T-cell (primary cell): Measurements from ENCODE around the gene FNDC1. TPM values are rescaled to one million over a fixed set of nuclear protein-coding genes. Genes with fewer than 3 reads are reported as not detected.
A peak's percentile ranks its signal among the peaks of the same experiment; 100 is the strongest.

Experiments used
- ATAC-seq, 4 experiments: fragments of 200-7000 bp in 3 of 4; fragments of 150-1000 bp in 1 of 4; cut with Tn5 transposase; replicated peaks in 1 of 4; 1 replicate in 3 of 4; 2 replicates in 1 of 4; pipeline ENCODE4 v1.10.0; 2021; ENCODE audit warnings: moderate library complexity in 3 of 4, mild to moderate bottlenecking in 2 of 4, moderate number of reproducible peaks in 1 of 4
- CTCF ChIA-PET, 2 donors: fragments of 300-600 bp; sonication (Branson Sonifier 250); formaldehyde crosslinking; loops; one replicate each; lab custom pipeline; 2022; ENCODE audit warnings: antibody characterized with exemption in 2 of 2; lab: Charles Lee
- POLR2A ChIA-PET, 2 donors: fragments of 300-600 bp; sonication (Branson Sonifier 250); formaldehyde crosslinking; loops; one replicate each; lab custom pipeline; 2022; ENCODE audit warnings: antibody characterized with exemption in 2 of 2; lab: Charles Lee
- DNase-seq, 35 experiments: peaks; one replicate each; pipeline versions ENCODE4 v3.0.0 to v3.0.0-alpha.2; 2013 to 2023
- H3K27ac ChIP-seq: one replicate; pipeline ENCODE4 v1.5.1; 2013; ENCODE audit warnings: low read length
- H3K27me3 ChIP-seq, 2 experiments: replicated peaks in 1 of 2; 1 replicate in 1 of 2; 2 replicates in 1 of 2; pipeline versions ENCODE4 v1.6.1 to v1.7.0; 2013; ENCODE audit warnings: low read length in 1 of 2, mixed read lengths in 1 of 2; ENCODE audit not compliant: control insufficient read depth in 2 of 2, insufficient read depth in 2 of 2; ENCODE audit errors: extremely low read depth in 1 of 2
- H3K36me3 ChIP-seq, 2 donors: 1 replicate in 1 of 2; 2 replicates in 1 of 2; pipeline versions ENCODE4 v1.6.1 to v1.7.0; 2013; ENCODE audit warnings: low read length in 1 of 2; ENCODE audit not compliant: control insufficient read depth in 2 of 2, insufficient read depth in 1 of 2; ENCODE audit errors: extremely low read depth in 1 of 2
- H3K4me1 ChIP-seq, 2 experiments: 1 replicate in 1 of 2; 2 replicates in 1 of 2; pipeline versions ENCODE4 v1.6.1 to v1.7.0; 2013; ENCODE audit warnings: low read length in 2 of 2, mixed read lengths in 1 of 2; ENCODE audit not compliant: insufficient read depth in 2 of 2, control insufficient read depth in 1 of 2; ENCODE audit errors: extremely low read depth in 1 of 2
- H3K4me3 ChIP-seq, 2 donors: 1 replicate in 1 of 2; 2 replicates in 1 of 2; pipeline versions ENCODE4 v1.5.1 to v1.7.0; 2013; ENCODE audit warnings: mild to moderate bottlenecking in 2 of 2, low read length in 1 of 2, moderate library complexity in 1 of 2; ENCODE audit not compliant: control insufficient read depth in 1 of 2; ENCODE audit errors: extremely low read depth in 1 of 2
- H3K9me3 ChIP-seq: 2 replicates; pipeline ENCODE4 v1.7.0; 2013
- H3K27ac Mint-ChIP-seq, 2 donors: one replicate each; pipeline ENCODE4 v1.8.0; 2020 to 2021; ENCODE audit warnings: mild to moderate bottlenecking in 2 of 2, mixed read lengths in 2 of 2
- H3K27me3 Mint-ChIP-seq, 2 donors: one replicate each; pipeline ENCODE4 v1.8.0; 2021 to 2022; ENCODE audit warnings: mixed read lengths in 2 of 2
- H3K36me3 Mint-ChIP-seq: one replicate; pipeline ENCODE4 v1.8.0; 2021; ENCODE audit warnings: mixed read lengths
- H3K4me1 Mint-ChIP-seq, 3 donors: one replicate each; pipeline ENCODE4 v1.8.0; 2020 to 2022; ENCODE audit warnings: mixed read lengths in 3 of 3, mild to moderate bottlenecking in 1 of 3
- H3K4me3 Mint-ChIP-seq, 3 donors: one replicate each; pipeline ENCODE4 v1.8.0; 2020 to 2022; ENCODE audit warnings: mild to moderate bottlenecking in 3 of 3, mixed read lengths in 3 of 3, moderate library complexity in 3 of 3
- H3K9me3 Mint-ChIP-seq, 3 donors: one replicate each; pipeline ENCODE4 v1.8.0; 2020 to 2022; ENCODE audit warnings: mixed read lengths in 3 of 3
- WGBS: methylation state at CpG from one replicate; pipeline ENCODE4 v1.1.5; 2013; ENCODE audit warnings: missing lambda C conversion rate; ENCODE audit not compliant: insufficient coverage; 5-methylcytosine and 5-hydroxymethylcytosine counted together
- total RNA-seq, 35 experiments: library from RNA in 6 of 35; stranded (reverse) in 6 of 35; fragments of 120-200 nt in 1 of 35; gene quantifications; one replicate each; pipeline versions ENCODE4 v1.2.1 to v1.2.4 and lab custom pipeline; 2013 to 2026

FNDC1 gene
- total RNA-seq, 5 donors from 2014 or later (not counting 1 experiment from before 2014, with no cell fraction given), result 0.03 TPM; not detected in 4

- Mint-ChIP-seq H3K9me3 (peaks cover 0 to 10% (median 8%) of the 10 kb centered on the region in 3 donors), H3K36me3 (peaks cover 3% of the 10 kb centered on the region), H3K4me1 (peaks cover 2 to 12% (median 4%) of the 10 kb centered on the region in 3 donors), H3K27ac (no peak overlapping the region), H3K4me3 (no peak overlapping the region), H3K27me3 (peaks cover 8 to 12% of the 10 kb centered on the region in 2 donors)
- Histone ChIP-seq H3K27me3 (no peaks in the 10 kb centered on the region), H3K27ac (no peak overlapping the region), H3K36me3 (no peaks in the 10 kb centered on the region), H3K9me3 (no peaks in the 10 kb centered on the region), H3K4me3 (no peak overlapping the region), H3K4me1 (no peaks in the 10 kb centered on the region)
- no CpG with 5 or more reads among the region's 7 CpGs for WGBS
- ATAC-seq (no peak), DNase-seq (peak in 16 of 35 experiments; percentile 12 to 60 (median 30))
- CTCF ChIA-PET, result no interaction called here
- POLR2A ChIA-PET, result no interaction called here
These were observed 17.8 kb upstream of the FNDC1 start for GRCh38 chr6:159151266-159151855.

- Mint-ChIP-seq H3K4me3 (no peak overlapping the region), H3K4me1 (peaks cover 2 to 12% (median 4%) of the 10 kb centered on the region in 3 donors), H3K36me3 (peaks cover 3% of the 10 kb centered on the region), H3K27ac (no peak overlapping the region), H3K9me3 (peaks cover 1 to 17% (median 9%) of the 10 kb centered on the region in 3 donors), H3K27me3 (peaks cover 8 to 10% of the 10 kb centered on the region in 2 donors)
- Histone ChIP-seq H3K4me3 (no peak overlapping the region), H3K27ac (no peak overlapping the region), H3K36me3 (no peaks in the 10 kb centered on the region), H3K4me1 (no peaks in the 10 kb centered on the region), H3K9me3 (no peaks in the 10 kb centered on the region), H3K27me3 (peaks cover 0 to 4% of the 10 kb centered on the region in 2 experiments)
- no CpG with 5 or more reads among the region's 1 CpG for WGBS
- POLR2A ChIA-PET, result no interaction called here
- CTCF ChIA-PET, result no interaction called here
- DNase-seq (no peak), ATAC-seq (no peak)
These were observed 17.2 kb upstream of the FNDC1 start for GRCh38 chr6:159152041-159152440.

- Histone ChIP-seq H3K9me3 (no peaks in the 10 kb centered on the region), H3K27ac (no peak overlapping the region), H3K36me3 (no peaks in the 10 kb centered on the region), H3K4me1 (no peaks in the 10 kb centered on the region), H3K4me3 (no peak overlapping the region), H3K27me3 (peaks cover 0 to 4% of the 10 kb centered on the region in 2 experiments)
- Mint-ChIP-seq H3K27me3 (peaks cover 5 to 14% of the 10 kb centered on the region in 2 donors), H3K4me3 (no peak overlapping the region), H3K36me3 (peaks cover 3% of the 10 kb centered on the region), H3K4me1 (peaks cover 2 to 12% (median 4%) of the 10 kb centered on the region in 3 donors), H3K9me3 (peaks cover 9 to 24% (median 10%) of the 10 kb centered on the region in 3 donors), H3K27ac (no peak overlapping the region)
- no peak for ATAC-seq
- CTCF ChIA-PET, result no interaction called here
- no peak for DNase-seq
- no CpG with 5 or more reads among the region's 2 CpGs for WGBS
- POLR2A ChIA-PET, result no interaction called here
These were observed 16.4 kb upstream of the FNDC1 start for GRCh38 chr6:159152782-159153181.

- ATAC-seq (no peak), DNase-seq (no peak)
- no peaks in the 10 kb centered on the region for H3K9me3 ChIP-seq
- H3K27me3 ChIP-seq, result peaks cover 0 to 7% of the 10 kb centered on the region in 2 experiments
- CTCF ChIA-PET, result no interaction called here
- Mint-ChIP-seq H3K4me1 (peaks cover 2 to 12% (median 4%) of the 10 kb centered on the region in 3 donors), H3K27ac (no peak overlapping the region), H3K27me3 (peaks cover 12 to 18% of the 10 kb centered on the region in 2 donors), H3K36me3 (peaks cover 3% of the 10 kb centered on the region), H3K9me3 (peaks cover 10 to 24% (median 10%) of the 10 kb centered on the region in 3 donors), H3K4me3 (no peak overlapping the region)
- POLR2A ChIA-PET, result no interaction called here
- H3K4me3 ChIP-seq, result no peak overlapping the region
- no peak overlapping the region for H3K27ac ChIP-seq
- WGBS, result no CpG with 5 or more reads among the region's 2 CpGs
- H3K4me1 ChIP-seq, result no peaks in the 10 kb centered on the region
- H3K36me3 ChIP-seq, result no peaks in the 10 kb centered on the region
These were observed 13.5 kb upstream of the FNDC1 start for GRCh38 chr6:159155679-159156078.

GRCh38 chr6:159156089-159156488 is 13.1 kb upstream of the FNDC1 start:
- ChIA-PET POLR2A (no interaction called here), CTCF (no interaction called here)
- ATAC-seq (no peak), DNase-seq (no peak)
- H3K27ac ChIP-seq, result no peak overlapping the region
- Mint-ChIP-seq H3K36me3 (peaks cover 3% of the 10 kb centered on the region), H3K4me1 (peaks cover 2 to 10% (median 4%) of the 10 kb centered on the region in 3 donors), H3K27me3 (peaks cover 11 to 18% of the 10 kb centered on the region in 2 donors), H3K4me3 (no peak overlapping the region), H3K9me3 (peaks cover 10 to 24% (median 10%) of the 10 kb centered on the region in 3 donors), H3K27ac (no peak overlapping the region)
- H3K36me3 ChIP-seq, result no peaks in the 10 kb centered on the region
- WGBS, result no CpG with 5 or more reads among the region's 1 CpG
- no peak overlapping the region for H3K4me3 ChIP-seq
- H3K27me3 ChIP-seq, result peaks cover 0 to 7% of the 10 kb centered on the region in 2 experiments
- H3K9me3 ChIP-seq, result no peaks in the 10 kb centered on the region
- H3K4me1 ChIP-seq, result no peaks in the 10 kb centered on the region

GRCh38 chr6:159157431-159157830 is 11.8 kb upstream of the FNDC1 start:
- H3K27ac Mint-ChIP-seq, result no peak overlapping the region
- H3K4me3 ChIP-seq, result no peak overlapping the region
- no peak overlapping the region for H3K4me3 Mint-ChIP-seq
- H3K27me3 Mint-ChIP-seq, result peaks cover 12 to 20% of the 10 kb centered on the region in 2 donors
- H3K27ac ChIP-seq, result no peak overlapping the region
- WGBS, result 100% methylated on average over 1 of the region's 2 CpGs
- DNase-seq (no peak), ATAC-seq (no peak)
- H3K9me3 ChIP-seq, result no peaks in the 10 kb centered on the region
- peaks cover 3% of the 10 kb centered on the region for H3K36me3 Mint-ChIP-seq
- H3K4me1 Mint-ChIP-seq, result no peaks in the 10 kb centered on the region
- POLR2A ChIA-PET, result no interaction called here
- peaks cover 10 to 24% (median 10%) of the 10 kb centered on the region in 3 donors for H3K9me3 Mint-ChIP-seq
- no peaks in the 10 kb centered on the region for H3K36me3 ChIP-seq
- CTCF ChIA-PET, result no interaction called here
- peaks cover 0 to 7% of the 10 kb centered on the region in 2 experiments for H3K27me3 ChIP-seq
- H3K4me1 ChIP-seq, result no peaks in the 10 kb centered on the region
